Psoas muscle (tissue), 8 donors: Measurements from ENCODE around the gene ADAMTS8. TPM values are rescaled to one million over a fixed set of nuclear protein-coding genes. Genes with fewer than 3 reads are reported as not detected.

Experiments used
- ATAC-seq, 4 donors: fragments of 200-7000 bp; cut with Tn5 transposase; one replicate each; pipeline ENCODE4 v1.9.1; 2020; ENCODE audit warnings: moderate library complexity in 3 of 4, mild to moderate bottlenecking in 2 of 4
- DNase-seq, 2 donors: peaks; one replicate each; pipeline ENCODE4 v3.0.0-alpha.2; 2020
- H3K27ac ChIP-seq: fragments of 200-600 bp; one replicate; pipeline ENCODE4 v1.8.0; 2022
- H3K27me3 ChIP-seq, 3 donors: fragments of 200-600 bp in 1 of 3; one replicate each; pipeline versions ENCODE4 v1.6.1 to v1.8.0; 2013 to 2022; ENCODE audit warnings: low read length in 2 of 3, mild to moderate bottlenecking in 2 of 3, moderate library complexity in 1 of 3; ENCODE audit not compliant: insufficient read depth in 3 of 3
- H3K36me3 ChIP-seq, 2 donors: fragments of 200-600 bp in 1 of 2; one replicate each; pipeline versions ENCODE4 v1.6.1 to v1.8.0; 2013 to 2022; ENCODE audit warnings: low read depth in 1 of 2, mild to moderate bottlenecking in 1 of 2, moderate library complexity in 1 of 2; ENCODE audit not compliant: insufficient read depth in 1 of 2
- H3K4me1 ChIP-seq: fragments of 200-600 bp; one replicate; pipeline ENCODE4 v1.8.0; 2022
- H3K4me3 ChIP-seq: fragments of 200-600 bp; one replicate; pipeline ENCODE4 v1.8.0; 2022; ENCODE audit warnings: mild to moderate bottlenecking
- H3K9me3 ChIP-seq: fragments of 200-600 bp; one replicate; pipeline ENCODE4 v1.8.0; 2022
- WGBS, 3 donors: extraction: QIAGEN DNeasy Blood & Tissue Kit; methylation state at CpG; one replicate each; pipeline versions ENCODE4 v1.1.6 to v1.1.7; 2013; 5-methylcytosine and 5-hydroxymethylcytosine counted together
- intact Hi-C, 2 donors: fragments of 100-400 bp; cut with DNase I; formaldehyde crosslinking; loops; one replicate each; pipeline versions ENCODE4 v1.11.0 to v1.14.2; 2022
- polyA plus RNA-seq, 3 donors: library from polyadenylated mRNA; stranded (reverse); fragments of 200-250 nt; gene quantifications; one replicate each; pipeline ENCODE4 v1.2.3, GENCODE V29; 2013
- total RNA-seq, 4 donors: library from RNA; stranded (reverse); fragmentation: NEBNext Ultra II Directional in 2 of 4; extraction: Animal tissue kit (Norgen Biotek cat#: 25700) in 2 of 4; gene quantifications; one replicate each; pipeline versions ENCODE4 v1.2.1 to v1.2.4, GENCODE V29; 2021 to 2023
- TF ChIP-seq, protein P1 (sequence below): fragments of 200-600 bp; IDR thresholded peaks from one replicate; pipeline ENCODE4 v1.8.0; 2022; ENCODE audit warnings: antibody characterized with exemption
- donor health status: healthy with polysubstance abuse.
- donor health status: DM: no; HTN: no; CAD: no; lungs with moderate emphysema.
- donor health status: Bipolar disorder and iron deficiency.
- donor health status: healthy.
- donor health status: DM: yes; HTN: yes; CAD: no.
- donor health status: DM: no; HTN: no; CAD: no.
- donor health status: DM: no; HTN: no; CAD: no.
- donor health status: DM: yes; HTN: yes; CAD: no.

The ADAMTS8 gene
- total and polyA plus RNA-seq, 7 donors = 0.12 to 1.2 (median 0.32) TPM; not detected in 1

DNA sequence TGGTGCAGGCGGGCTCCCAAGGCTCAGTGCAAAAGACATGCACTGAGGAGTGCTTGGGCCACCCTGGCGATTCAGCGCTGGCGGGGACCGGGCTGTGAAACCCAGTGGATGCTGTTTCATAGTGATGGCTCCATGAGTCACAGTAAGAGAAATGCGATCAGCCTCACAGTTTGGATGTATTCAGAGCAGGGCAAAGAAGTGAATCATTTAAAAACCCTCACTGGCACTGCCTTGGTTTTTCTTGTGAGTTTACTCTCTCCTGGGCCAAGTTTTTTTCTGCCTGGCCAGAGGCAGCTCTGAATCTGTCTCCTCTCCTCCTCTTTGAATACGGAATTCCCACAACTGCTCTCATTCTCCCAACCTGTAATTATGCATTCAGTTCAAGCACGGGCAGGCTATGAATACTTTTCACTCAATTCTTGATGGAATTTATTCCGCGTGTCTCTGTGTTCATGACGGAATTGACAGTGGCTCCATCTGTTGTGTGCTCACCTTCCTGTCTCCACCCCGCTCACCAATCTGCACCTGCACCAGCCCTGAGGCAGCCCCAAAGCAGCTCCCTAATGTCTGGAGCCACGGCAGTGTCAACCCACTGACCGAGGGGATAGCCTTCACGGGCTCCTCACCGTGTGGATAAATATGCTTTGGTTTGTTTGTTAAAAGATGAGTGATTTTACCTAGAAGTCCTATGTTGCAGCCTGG, 14.9 kb downstream of the ADAMTS8 start:
- intact Hi-C loops = no loop called here
- Histone ChIP-seq H3K27me3 (peaks cover 0 to 4% (median 3%) of the 10 kb centered on the region in 3 donors), H3K9me3 (no peaks in the 10 kb centered on the region), H3K4me3 (no peak overlapping the region), H3K27ac (no peak overlapping the region), H3K36me3 (no peaks in the 10 kb centered on the region), H3K4me1 (peaks cover 10% of the 10 kb centered on the region)
- TF ChIP-seq, protein P1, sequence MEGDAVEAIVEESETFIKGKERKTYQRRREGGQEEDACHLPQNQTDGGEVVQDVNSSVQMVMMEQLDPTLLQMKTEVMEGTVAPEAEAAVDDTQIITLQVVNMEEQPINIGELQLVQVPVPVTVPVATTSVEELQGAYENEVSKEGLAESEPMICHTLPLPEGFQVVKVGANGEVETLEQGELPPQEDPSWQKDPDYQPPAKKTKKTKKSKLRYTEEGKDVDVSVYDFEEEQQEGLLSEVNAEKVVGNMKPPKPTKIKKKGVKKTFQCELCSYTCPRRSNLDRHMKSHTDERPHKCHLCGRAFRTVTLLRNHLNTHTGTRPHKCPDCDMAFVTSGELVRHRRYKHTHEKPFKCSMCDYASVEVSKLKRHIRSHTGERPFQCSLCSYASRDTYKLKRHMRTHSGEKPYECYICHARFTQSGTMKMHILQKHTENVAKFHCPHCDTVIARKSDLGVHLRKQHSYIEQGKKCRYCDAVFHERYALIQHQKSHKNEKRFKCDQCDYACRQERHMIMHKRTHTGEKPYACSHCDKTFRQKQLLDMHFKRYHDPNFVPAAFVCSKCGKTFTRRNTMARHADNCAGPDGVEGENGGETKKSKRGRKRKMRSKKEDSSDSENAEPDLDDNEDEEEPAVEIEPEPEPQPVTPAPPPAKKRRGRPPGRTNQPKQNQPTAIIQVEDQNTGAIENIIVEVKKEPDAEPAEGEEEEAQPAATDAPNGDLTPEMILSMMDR = no peak
- DNase-seq (peak in 1 of 2 donors; percentile 38), ATAC-seq (peak; percentile 60 to 70 (median 62))
- 60 to 78% (median 63%) methylated on average over 16 of the region's 16 CpGs for WGBS, 3 donors

DNA sequence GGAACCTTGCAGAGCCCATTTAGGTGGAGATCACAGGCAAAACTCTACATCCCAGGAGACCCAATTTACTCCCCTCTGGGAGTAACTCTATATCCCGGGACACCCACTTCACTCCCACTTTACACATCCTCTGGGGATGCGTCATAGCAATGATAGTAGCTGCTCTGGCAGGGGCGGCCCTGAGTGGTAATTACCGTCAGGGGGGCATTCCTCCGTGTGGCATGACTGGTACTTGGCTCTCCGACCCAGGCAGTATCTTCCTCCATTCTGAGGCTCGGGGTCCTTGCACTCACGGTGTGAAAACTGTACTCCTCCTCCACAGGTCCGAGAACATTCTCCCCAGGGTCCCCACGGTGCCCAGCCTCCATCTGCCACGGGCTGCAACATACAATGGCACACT, 17.2 kb downstream of the ADAMTS8 start:
- intact Hi-C loops = no loop called here
- 77 to 86% (median 81%) methylated on average over 11 of the region's 11 CpGs for WGBS, 3 donors
- DNase-seq = no peak

DNA sequence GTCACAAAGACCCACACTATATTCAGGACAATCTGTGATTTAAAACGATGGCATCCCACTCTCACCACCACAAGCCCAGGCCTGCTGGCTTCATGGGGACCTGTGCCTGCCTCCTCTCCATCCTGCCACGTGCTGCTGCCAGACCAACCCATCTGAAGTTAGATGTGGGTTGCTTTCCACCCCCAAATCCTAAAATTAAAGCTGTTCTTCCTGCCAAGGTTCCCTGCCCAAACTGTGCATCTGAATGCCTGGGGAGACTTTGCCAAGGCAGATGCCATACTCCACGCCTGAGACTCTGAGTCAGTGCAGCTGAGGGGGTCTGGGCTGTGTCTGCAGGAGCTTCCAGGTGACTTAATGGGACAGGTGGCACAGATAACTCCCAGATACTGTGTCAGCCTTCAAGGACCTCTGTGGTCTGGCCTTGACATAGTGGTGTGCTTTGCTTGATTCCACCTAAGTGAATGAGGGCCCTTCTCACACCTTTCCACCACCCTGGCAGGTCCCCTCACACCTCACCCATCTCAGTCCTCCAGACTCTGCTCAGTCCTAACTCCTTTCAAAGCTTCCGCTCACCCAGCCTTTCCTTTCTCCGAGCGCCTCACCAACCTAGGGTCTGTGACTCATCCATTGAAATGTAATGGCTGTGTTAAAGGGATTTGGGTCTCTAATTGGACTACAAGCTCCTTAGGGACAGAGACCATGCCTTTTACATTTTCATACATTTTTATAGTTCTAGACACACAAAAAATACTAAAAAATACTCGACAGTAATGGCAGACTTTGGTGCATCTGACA, 18.6 kb downstream of the ADAMTS8 start:
- H3K27me3 ChIP-seq = peaks cover 0 to 3% (median 0%) of the 10 kb centered on the region in 3 donors
- H3K27ac ChIP-seq = no peak overlapping the region
- ATAC-seq (no peak), DNase-seq (peak in 1 of 2 donors; percentile 39)
- H3K4me1 ChIP-seq = no peaks in the 10 kb centered on the region
- H3K4me3 ChIP-seq = no peak overlapping the region
- H3K9me3 ChIP-seq = no peaks in the 10 kb centered on the region
- H3K36me3 ChIP-seq = no peaks in the 10 kb centered on the region
- TF ChIP-seq, protein P1 = no peak
- intact Hi-C loops = no loop called here
- WGBS, 3 donors = 77 to 81% (median 81%) methylated on average over 7 of the region's 7 CpGs

More for the DNA sequence above, 17.2 kb downstream of the ADAMTS8 start:
- Histone ChIP-seq H3K27ac (no peak overlapping the region), H3K4me3 (no peak overlapping the region), H3K36me3 (no peaks in the 10 kb centered on the region), H3K4me1 (no peaks in the 10 kb centered on the region), H3K9me3 (no peaks in the 10 kb centered on the region), H3K27me3 (peaks cover 0 to 3% (median 2%) of the 10 kb centered on the region in 3 donors)
- ATAC-seq = no peak
- TF ChIP-seq, protein P1 = no peak

DNA sequence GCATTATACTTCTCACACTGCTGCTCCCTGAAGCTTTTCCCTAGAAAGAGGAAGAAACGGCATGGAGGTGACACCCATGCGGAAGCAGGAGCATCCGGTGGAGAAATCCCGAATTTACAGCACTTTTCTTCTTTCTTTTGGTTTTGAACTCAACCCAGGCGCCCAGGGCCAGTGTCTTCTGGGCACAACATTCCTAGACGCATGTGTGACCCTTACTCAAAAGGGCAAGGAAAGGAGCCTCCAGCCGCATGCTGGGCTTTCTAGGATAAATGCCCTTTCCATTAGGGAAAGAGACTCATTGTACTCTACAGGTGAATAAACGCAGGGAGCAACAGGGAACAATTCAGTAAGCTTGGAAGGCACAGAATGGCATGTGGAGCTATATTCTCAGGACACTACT, 19.5 kb downstream of the ADAMTS8 start:
- H3K27ac ChIP-seq = no peak overlapping the region
- H3K27me3 ChIP-seq = peaks cover 0 to 3% (median 0%) of the 10 kb centered on the region in 3 donors
- TF ChIP-seq, protein P1 = no peak
- 87 to 94% (median 87%) methylated on average over 8 of the region's 8 CpGs for WGBS, 3 donors
- H3K36me3 ChIP-seq = no peaks in the 10 kb centered on the region
- H3K4me1 ChIP-seq = peaks cover 4% of the 10 kb centered on the region
- H3K9me3 ChIP-seq = no peaks in the 10 kb centered on the region
- DNase-seq (peak in 1 of 2 donors; percentile 25), ATAC-seq (no peak)
- no peak overlapping the region for H3K4me3 ChIP-seq
- intact Hi-C loops = no loop called here
